HG03520 (cell line): ENCODE results near the gene MFF.
"Not testable (repeated sequence)": the region's sequence is repeated elsewhere in the genome, so short reads cannot be mapped to it uniquely, and the experiment has no call there.

Experiments used
- ATAC-seq: cut with Tn5 transposase; IDR thresholded peaks from one replicate; pipeline ENCODE4 v1.9.1; 2021; ENCODE audit warnings: mild to moderate bottlenecking, moderate library complexity; ENCODE audit not compliant: unreplicated experiment

Gene MFF

DNA sequence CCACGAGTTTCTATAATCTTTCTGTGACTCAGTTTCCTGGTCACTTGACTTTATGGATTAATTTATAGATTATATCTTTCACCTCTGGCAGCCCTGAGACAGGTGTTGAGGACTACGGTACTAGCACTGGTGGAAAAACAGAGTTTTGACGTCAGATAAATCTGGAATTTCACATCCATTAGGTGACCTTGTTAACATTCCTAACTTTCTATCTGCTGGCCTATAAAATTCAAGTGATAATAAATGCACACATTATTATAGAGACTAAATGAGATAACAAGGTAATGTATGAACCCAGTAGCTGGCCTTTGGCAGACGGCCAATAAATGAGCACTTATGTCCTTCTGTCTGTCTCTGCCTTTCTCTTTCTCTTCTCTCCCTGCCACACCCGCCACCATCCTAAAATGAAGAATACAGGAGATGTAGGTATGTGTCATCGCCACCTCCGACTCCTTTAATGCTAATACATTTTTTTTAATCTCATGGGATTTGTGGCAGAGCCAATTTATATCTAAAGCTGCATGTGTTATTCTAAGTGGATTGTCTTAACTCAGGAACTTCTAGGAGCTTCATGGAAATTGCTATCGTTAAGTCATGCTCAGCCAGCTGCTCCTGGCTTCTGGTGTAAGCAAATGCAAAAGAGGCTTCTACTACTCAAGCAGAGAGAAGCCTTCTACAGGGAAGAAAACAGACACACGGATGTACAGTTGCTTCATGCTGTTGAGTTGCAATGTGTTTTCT, 51.8 kb downstream of the MFF start:
- ATAC-seq = no peak

DNA sequence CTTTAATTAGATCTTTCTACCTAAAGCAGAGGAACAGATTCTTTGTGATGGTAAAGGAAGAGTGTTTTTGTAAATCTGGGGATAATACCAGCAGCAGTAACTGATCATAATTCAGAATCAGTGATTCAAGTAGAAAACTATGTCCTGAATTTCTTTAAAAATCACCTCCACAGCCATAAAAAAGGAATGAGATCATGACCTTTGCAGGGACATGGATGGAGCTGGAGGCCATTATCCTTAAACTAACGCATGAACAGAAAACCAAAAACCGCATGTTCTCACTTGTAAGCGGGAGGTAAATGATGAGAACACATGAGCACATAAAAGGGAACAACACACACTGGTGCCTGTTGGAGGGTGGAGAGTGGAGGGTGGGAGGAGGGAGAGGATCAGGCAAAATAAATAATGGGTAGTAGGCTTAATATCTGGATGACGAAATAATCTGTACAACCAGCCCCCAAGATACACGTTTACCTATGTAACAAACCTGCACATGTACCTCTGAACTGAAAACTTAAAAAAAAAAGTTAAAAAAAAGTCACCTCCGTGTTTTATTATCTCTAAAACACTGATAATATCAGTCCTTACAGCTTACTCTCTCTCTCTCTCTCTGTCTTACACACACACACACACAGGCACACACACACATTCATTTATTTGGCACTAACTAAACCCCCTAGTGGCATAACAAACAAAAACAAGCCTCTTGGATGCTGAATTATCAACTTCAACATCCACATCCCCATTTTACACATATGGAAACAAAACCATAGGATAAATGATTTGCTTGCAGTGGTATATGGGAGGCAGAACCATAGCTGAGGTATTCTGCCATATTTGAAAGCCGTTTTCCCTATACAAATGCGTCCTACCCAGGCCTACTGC, 52.7 kb downstream of the MFF start:
- no peak for ATAC-seq

DNA sequence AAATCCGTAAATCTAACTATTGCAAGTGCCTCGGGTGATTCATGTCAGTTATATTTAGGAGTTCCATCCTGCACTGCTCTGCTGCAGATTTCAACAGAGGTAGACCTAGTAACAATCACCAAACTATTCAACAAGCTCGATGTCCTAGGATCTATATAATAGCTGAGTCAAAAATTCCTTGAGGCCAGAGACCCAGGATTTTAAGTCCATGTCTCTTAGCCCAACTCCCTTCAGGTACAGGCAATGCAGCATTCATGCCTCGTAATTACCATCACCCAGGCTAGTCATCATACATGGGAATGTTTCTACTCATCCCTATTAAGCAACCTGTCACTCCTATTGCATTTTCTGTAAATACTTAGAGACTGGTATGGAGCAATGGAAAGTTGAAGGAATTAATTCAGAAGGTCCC, 53.3 kb downstream of the MFF start:
- no peak for ATAC-seq

DNA sequence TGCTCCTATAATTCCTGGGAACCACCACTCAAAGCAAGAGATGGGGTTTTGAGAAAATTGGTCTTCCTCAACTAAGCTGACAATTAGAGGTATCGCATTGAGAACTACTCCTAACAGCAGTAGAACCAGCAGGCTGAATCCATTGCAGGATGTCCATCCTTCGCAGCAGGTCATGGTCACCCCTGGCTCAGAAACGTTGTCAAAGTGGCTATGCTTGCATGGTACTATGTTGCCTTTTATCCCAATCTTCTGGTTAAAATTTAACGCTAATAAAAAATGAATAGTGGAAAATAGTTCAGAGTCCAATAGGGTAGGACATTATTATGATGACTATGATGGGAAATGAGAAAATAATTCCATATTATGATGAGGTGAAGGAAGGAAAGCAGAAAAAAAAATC, 54.0 kb downstream of the MFF start, which contains the start of gene TM4SF20:
TSS of gene TM4SF20 (minus strand) at position 212 of the 400 bp plus-strand sequence. CDS start at position 174, 38 bp downstream.
- no peak for ATAC-seq

DNA sequence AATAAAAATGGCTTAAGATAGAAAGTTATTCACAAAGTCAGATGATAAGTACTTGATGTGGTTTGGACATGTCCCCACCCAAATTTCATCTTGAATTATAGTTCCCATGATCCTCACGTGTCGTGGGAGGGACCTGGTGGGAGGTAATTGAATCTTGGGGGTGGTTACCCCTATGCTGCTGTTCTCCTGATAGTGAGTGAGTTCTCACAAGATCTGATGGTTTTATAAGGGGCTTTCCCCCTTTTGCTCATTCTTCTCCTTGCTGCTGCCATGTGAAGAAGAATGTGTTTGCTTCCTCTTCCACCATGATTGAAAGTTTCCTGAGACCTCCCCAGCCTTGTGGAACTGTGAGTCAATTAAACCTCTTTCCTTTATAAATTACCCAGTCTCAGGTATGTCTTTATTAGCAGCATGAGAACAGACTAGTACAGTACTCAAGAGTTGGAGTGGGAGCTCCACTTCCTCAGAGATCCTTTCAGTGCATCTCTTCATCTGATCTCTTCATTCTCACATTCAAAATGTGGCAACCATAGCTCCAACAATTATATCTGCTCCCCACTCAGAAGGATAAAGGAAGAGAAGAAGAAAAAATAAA, 57.3 kb downstream of the MFF start:
- not testable (repeated sequence) for ATAC-seq

DNA sequence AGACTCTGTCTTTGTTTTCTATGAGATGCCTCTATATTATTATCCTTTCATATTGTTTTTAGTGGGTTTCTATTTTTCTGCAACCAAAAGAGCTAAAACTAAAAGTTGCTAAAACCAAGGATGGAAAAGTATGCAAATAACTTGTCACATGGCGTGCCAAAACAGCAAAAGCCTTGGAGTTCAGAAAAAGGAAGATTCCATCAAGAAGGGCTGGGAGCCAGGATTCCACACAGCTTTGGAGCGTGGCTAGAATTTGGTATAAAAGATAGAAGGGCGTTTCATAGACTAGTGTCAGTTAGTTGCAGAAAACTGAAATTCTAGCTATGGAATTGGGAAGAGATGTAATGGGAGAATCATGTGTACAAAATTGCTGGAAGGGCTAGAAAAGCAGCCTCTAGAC, 58.6 kb downstream of the MFF start:
- no peak for ATAC-seq

DNA sequence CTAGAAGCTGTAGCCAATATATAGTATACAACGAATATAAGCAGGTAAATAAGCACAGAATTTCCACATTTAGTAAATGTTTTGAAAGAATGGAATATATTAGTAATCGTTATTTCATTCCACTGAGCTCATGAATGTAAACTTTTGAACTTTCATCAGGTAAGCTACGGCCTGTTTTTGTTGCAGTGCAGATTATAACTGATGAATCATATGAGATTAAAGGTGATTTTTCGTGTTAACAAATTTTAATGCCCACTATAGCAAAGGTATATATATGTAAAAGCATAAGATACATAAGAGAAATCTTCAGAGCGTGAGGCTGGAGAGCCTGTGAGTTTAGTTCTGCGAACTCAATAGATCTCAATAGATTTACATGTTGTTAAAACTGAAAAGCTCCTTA, 61.6 kb downstream of the MFF start:
- ATAC-seq = no peak

DNA sequence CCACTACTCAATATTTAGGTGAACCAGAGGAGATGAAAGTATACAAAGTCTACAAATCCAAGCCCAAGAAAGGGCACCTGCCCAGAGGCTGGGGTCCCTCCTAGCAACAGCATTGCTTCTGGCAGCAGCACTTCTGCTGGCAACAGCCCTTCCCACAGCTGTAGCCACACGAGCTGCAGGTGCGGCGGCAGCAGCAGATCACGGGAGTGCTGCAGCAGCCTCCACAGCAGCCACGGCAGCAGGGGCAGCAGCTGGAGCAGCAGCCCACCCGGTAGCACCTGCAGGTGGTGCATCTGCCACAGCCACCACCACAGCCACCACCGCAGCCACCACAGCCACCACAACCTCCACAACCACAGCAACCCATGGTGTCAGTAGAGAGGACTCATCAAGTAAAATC, 62.5 kb downstream of the MFF start, which contains the start of gene SCYGR1:
TSS of gene SCYGR1 (minus strand) at position 367 of the 400 bp plus-strand sequence. CDS start at position 367, 0 bp downstream.
- not testable (repeated sequence) for ATAC-seq

DNA sequence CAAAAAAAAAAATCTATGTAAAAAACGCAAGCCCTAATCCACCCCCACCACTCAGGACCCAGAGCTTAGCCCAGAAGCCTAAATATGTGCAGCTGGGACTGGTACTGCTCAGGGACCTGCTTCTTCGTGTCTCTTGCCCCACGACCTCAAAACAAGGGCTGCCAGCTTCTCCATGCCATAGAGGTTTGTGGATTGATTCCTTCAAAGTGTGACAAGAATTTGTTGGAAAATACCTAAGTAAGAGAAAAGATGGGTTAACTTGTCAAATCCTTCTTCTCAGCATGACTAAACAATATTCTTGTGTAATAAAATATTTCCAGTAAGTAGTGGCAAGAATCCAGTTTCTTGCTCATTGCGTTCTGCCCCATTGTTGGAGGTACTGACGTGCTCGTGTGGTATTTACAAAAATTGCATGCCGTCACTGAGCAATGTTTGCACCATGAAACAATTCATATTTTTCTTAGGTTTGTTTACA, 63.5 kb downstream of the MFF start:
- no peak for ATAC-seq

DNA sequence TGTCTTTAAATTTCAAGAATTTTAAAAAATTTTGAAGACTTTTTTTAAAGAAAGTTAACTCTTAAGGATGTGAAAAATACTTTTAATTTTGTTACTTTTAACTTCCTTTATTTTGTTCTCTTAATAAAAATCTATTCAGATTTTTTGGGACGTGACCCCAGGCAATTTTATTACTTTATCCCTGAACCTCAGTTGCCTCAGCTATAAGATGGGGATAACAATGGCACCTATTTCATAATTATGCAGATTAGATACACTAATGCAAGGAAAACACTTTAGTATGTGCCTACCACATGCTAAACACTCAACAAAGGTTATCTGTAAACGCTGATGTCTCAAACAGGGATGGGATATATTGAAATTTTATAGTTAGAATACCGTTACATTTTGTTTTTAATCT, 64.2 kb downstream of the MFF start:
- ATAC-seq = no peak

DNA sequence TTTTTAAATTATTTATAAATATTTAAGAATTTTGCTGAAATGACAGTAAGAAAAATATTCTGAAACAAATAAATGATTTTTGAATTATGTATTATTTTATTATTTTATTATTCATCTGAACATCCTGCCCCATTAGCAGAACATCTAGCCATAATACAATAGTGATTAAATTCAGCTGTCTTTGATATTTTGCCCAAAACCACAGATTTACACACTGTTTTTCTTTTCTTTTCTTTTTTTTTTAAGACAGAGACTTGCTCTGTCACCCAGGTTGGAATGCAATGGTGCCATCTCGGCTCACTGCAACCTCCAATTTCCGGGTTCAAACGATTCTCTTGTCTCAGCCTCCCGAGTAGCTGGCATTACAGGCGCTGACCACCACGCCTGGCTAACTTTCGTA, 64.6 kb downstream of the MFF start:
- no peak for ATAC-seq

DNA sequence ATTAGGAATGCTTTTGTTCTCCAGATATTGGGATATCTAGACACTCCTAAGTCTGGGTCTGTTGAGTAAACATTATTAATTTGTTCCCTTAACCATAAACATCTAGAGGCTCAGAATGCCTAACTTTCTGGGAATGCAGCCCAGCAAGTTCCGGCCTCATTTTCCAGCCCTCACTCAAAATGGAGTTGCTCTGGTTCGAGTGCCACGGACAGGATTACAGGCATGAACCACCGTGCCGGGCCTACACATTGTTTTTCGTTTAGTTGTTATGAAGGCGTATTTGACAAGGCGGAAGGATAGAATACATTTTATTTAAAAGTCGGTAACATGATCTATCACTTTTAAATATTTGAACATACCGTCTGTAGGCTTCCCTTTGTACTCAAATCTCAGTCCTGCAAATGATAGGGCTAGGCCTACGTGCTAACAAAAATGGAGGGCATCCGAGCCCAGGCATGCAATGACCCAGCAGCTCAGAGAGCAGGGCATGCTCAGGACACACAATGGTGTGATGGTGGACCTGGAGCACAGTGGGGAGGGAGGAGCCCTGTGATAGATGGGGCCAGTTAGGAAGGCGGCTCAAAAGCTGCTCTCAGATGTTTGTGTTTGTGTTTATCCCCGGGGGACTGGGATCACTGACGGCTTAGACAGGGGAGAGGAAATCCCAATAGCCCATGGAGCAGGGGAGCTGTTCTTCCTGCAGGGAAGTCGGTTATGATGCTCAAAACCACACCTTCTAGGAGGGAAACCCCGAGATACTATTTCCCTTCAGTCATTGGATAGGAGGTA, 65.6 kb downstream of the MFF start:
- ATAC-seq = no peak

DNA sequence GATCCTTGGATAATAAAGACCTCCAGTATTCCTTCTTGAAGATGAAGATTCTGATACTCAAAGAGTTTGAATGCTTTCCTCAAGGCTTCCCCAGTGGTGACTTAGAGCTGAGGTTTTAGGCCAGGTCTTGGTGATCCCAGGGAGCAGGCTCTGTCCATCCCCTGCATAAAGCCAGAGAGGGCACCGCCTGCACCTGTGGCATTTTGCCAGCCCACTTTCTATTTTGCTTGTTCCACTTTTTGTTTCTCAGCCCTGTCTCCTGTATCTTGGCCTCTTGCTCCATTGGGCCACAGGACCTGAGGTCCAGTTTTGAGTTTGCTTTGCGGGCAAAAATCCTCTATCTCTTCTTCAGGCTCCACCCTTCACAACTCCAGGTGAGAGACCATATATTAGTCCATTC, 69.3 kb downstream of the MFF start:
- ATAC-seq = no peak

DNA sequence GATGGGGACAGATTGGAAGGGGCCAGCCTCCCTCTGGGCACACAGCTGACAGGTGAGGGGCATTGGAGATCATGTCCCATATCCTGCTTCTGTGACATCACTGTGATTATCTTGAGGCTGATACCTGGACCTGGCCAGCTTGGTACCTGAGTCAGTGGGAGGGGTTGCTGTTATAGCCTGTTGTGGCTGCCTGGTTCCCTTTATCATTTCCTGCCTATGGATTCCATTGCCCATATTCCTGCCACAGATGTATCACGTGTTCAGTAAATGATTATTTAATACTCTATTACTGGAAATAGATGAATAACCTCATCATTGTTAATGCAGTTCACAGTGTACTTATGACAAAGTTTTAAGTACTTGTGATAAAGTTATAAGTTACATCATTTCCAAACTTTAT, 70.5 kb downstream of the MFF start:
- ATAC-seq = no peak

DNA sequence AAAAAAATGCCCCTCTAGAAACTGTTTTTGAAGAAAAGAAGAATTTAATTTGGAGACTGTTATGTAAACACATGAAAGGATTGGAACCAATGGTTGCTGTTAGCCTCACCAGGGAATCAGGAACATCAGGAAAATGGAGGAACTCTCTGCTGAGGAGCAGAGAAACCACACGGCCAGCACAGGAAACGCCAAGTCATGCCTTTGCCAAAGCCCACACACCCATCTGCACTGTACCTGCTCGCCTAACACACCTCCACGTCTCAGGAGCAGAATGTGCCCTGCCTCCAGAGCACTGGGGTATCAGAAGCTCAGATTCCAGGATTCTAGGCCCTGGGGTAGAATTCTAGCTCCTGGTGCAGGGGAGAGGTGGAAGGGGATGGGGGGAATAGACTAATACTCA, 72.5 kb downstream of the MFF start:
- ATAC-seq = no peak

DNA sequence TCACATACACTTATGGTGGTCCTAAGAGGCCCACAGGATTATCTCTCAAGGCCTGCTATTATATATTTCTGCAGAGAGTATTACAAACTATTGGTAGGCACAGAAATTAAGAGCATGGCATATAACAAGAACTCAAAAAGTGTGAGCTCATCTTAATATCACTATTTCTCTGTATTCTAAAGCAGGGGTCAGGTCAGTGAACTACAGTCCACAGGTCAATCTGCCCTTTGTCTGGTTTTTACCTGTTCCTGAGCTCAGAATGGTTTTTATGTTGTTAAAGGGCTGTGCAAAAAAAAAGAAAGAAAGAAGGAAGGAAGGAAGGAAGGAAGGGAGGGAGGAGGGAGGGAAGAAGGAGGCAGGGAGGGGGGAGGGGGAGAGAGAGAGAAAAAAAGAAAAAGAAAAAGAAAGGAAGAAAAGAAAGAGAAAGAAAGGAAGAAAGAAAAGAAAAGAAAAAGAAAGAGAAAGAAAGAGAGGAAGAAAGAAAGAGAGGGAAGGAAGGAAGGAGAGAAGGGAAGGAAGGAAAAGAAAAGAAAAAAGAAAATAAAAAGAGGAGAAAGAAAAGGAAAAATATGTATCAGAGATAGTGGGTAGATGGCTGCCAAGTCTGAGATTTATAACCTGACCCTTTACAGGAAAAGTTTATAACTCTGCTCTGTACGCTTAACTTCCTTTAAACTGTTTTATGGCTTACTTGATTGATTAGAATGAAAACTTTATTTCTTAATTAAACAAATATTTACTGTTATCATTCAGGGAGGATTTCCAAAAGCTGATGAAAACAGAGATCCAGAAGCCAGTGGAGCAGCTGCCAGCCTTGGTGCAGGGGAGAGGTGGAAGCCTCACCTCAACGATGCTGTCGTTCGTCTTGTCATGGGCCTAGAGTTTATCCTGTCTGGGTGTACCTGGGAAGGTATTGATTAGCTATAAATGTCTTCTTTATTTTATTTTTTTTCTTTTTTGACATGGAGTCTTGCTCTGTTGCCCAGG, 73.9 kb downstream of the MFF start:
- no peak for ATAC-seq

DNA sequence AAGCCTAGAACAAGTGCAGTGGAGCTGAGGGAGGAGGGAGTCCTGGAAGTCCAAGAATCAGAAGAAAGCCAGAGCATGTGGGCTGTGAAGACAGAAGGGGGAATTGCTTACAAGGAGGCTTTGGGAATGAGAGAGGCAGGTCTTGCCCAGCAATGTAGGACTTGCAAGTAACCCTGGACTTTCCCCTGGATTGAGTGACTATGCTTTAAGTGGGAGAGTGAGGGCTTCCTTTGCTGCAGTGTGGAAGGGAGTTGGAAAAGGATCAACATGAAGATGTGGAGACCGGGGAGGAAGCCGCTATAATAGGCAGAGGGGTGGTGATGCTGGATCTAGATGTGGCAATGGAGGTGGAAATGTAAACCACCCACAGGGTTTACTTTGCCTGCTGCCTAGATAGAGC, 76.5 kb downstream of the MFF start:
- no peak for ATAC-seq

DNA sequence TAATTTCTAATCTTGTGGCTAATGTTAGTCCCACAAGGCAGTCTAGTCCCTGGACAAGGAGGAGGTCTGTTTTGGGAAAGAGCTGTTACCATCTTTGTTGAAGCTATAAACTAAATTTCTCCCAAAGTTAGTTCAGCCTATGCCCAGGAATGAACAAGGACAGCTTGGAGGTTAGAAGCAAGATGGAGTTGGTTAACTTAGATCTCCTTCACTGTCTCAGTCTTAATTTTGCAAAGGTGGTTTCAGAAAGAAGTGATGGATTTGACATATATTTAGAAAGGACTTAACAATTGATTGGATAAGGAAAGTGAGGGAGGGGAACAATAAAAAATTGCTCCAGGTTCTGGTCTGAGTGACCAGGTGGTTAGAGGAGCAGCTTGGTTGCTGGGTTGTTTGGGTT, 77.3 kb downstream of the MFF start:
- ATAC-seq = no peak

DNA sequence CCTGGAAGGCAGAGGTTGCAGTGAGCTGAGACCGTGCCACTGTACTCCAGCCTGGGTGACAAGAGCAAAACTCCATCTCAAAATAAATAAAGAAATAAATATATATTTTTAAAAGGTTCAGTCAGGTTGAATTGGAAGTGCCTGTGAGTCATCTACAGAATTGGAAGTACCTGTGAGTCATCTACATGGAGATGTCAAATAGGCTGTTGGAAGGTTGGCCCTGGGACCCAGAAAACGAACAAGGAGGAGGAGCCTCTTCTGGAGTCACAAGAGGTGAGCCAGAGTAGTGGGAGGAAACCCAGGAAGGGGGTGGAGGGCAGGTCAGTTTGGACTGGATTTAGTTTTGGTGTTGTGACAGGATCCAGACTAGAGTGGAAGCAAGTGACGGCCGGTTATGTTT, 77.9 kb downstream of the MFF start:
- ATAC-seq = no peak
